Endothelial cell of hepatic sinusoid (primary cell): ENCODE data around the gene PIWIL1.

Experiments used
- in situ Hi-C: cut with HindIII; loops from 2 replicates; pipeline ENCODE4 v1.10.0; 2017; ENCODE audit warnings: low sequenced_read_pairs

The PIWIL1 gene

GRCh38 chr12:130372936-130373335 is 35.2 kb downstream of the PIWIL1 start:
- in situ Hi-C loops: no loop called here

- in situ Hi-C loops: no loop called here
Measured at GRCh38 chr12:130374083-130374482, 36.4 kb downstream of the PIWIL1 start.

- in situ Hi-C loops: no loop called here
Measured at GRCh38 chr12:130375296-130376287, 37.9 kb downstream of the PIWIL1 start.

GRCh38 chr12:130382818-130383217 is 45.1 kb downstream of the PIWIL1 start:
- in situ Hi-C loops: no loop called here

GRCh38 chr12:130384234-130384633 is 46.5 kb downstream of the PIWIL1 start:
- in situ Hi-C loops: no loop called here

GRCh38 chr12:130385193-130385592 is 47.5 kb downstream of the PIWIL1 start:
- in situ Hi-C loops: no loop called here

GRCh38 chr12:130391186-130391585 is 53.5 kb downstream of the PIWIL1 start:
- in situ Hi-C loops: no loop called here

- in situ Hi-C loops: no loop called here
Measured at GRCh38 chr12:130394906-130395305, 57.2 kb downstream of the PIWIL1 start.

- in situ Hi-C loops: no loop called here
Measured at GRCh38 chr12:130396667-130397066, 59.0 kb downstream of the PIWIL1 start.

GRCh38 chr12:130398100-130398848 is 60.6 kb downstream of the PIWIL1 start:
- in situ Hi-C loops: no loop called here

- in situ Hi-C loops: no loop called here
Measured at GRCh38 chr12:130401703-130402102, 64.0 kb downstream of the PIWIL1 start.

GRCh38 chr12:130405332-130405731 is 67.6 kb downstream of the PIWIL1 start:
- in situ Hi-C loops: no loop called here

GRCh38 chr12:130412384-130412783 is 74.7 kb downstream of the PIWIL1 start:
- in situ Hi-C loops: no loop called here

- in situ Hi-C loops: no loop called here
Measured at GRCh38 chr12:130413909-130414308, 76.2 kb downstream of the PIWIL1 start.

GRCh38 chr12:130414381-130414780 is 76.7 kb downstream of the PIWIL1 start:
- in situ Hi-C loops: no loop called here

- in situ Hi-C loops: no loop called here
Measured at GRCh38 chr12:130418251-130418650, 80.6 kb downstream of the PIWIL1 start.

- in situ Hi-C loops: no loop called here
Measured at GRCh38 chr12:130419116-130419515, 81.4 kb downstream of the PIWIL1 start.

- in situ Hi-C loops: loop anchor here (10.0 kb wide), 1 partner anchor 75 kb away; no protein-coding TSS in a partner anchor
Measured at GRCh38 chr12:130420071-130420470, 82.4 kb downstream of the PIWIL1 start.

- in situ Hi-C loops: loop anchor here (10.0 kb wide), 1 partner anchor 73 kb away; no protein-coding TSS in a partner anchor
Measured at GRCh38 chr12:130421896-130422295, 84.2 kb downstream of the PIWIL1 start.
